ENCODE results near the gene CYP4F12.
"Not testable (repeated sequence)": the region's sequence is repeated elsewhere in the genome, so short reads cannot be mapped to it uniquely, and the experiment has no call there.

Gene CYP4F12

GRCh38 chr19:15650123-15650522, 22.8 kb upstream of the CYP4F12 start:
- DNase-seq (ENCODE audit: low read depth), result not testable (repeated sequence)

- no peak for DNase-seq (ENCODE audit: low read depth)
These were observed 21.1 kb upstream of the CYP4F12 start for GRCh38 chr19:15651791-15652190.

- DNase-seq (ENCODE audit: low read depth), result no peak
These were observed 20.2 kb upstream of the CYP4F12 start for GRCh38 chr19:15652559-15653278.

GRCh38 chr19:15656467-15656866, 16.4 kb upstream of the CYP4F12 start:
- DNase-seq (ENCODE audit: low read depth), result no peak

GRCh38 chr19:15663247-15663646, 9.6 kb upstream of the CYP4F12 start:
- DNase-seq (ENCODE audit: low read depth), result no peak

GRCh38 chr19:15666186-15666585, 6.7 kb upstream of the CYP4F12 start:
- no peak for DNase-seq (ENCODE audit: low read depth)

GRCh38 chr19:15666883-15667282, 6.0 kb upstream of the CYP4F12 start:
- no peak for DNase-seq (ENCODE audit: low read depth)

GRCh38 chr19:15669440-15669839, 3.4 kb upstream of the CYP4F12 start:
- DNase-seq (ENCODE audit: low read depth), result no peak

GRCh38 chr19:15669891-15670290, 3.0 kb upstream of the CYP4F12 start:
- DNase-seq (ENCODE audit: low read depth), result no peak

- no peak for DNase-seq (ENCODE audit: low read depth)
These were observed 1.6 kb upstream of the CYP4F12 start for GRCh38 chr19:15671237-15671821.

GRCh38 chr19:15671891-15672579, 852 bp upstream of the CYP4F12 start:
- no peak for DNase-seq (ENCODE audit: low read depth)

- DNase-seq (ENCODE audit: low read depth), result no peak
These were observed 328 bp downstream of the CYP4F12 start for GRCh38 chr19:15673176-15673654.

- DNase-seq (ENCODE audit: low read depth), result no peak
These were observed 2.7 kb downstream of the CYP4F12 start for GRCh38 chr19:15675560-15675959.

GRCh38 chr19:15679089-15679488, 6.2 kb downstream of the CYP4F12 start:
- no peak for DNase-seq (ENCODE audit: low read depth)

- not testable (repeated sequence) for DNase-seq (ENCODE audit: low read depth)
These were observed 7.0 kb downstream of the CYP4F12 start for GRCh38 chr19:15679865-15680264.

- DNase-seq (ENCODE audit: low read depth), result no peak
These were observed 7.8 kb downstream of the CYP4F12 start for GRCh38 chr19:15680478-15681322.

- no peak for DNase-seq (ENCODE audit: low read depth)
These were observed 10.5 kb downstream of the CYP4F12 start for GRCh38 chr19:15683411-15683810.

- DNase-seq (ENCODE audit: low read depth), result no peak
These were observed 11.9 kb downstream of the CYP4F12 start for GRCh38 chr19:15684828-15685227.

GRCh38 chr19:15696654-15697194, 23.8 kb downstream of the CYP4F12 start:
- DNase-seq (ENCODE audit: low read depth), result no peak

- no peak for DNase-seq (ENCODE audit: low read depth)
These were observed 29.1 kb downstream of the CYP4F12 start for GRCh38 chr19:15701757-15702533.

- no peak for DNase-seq (ENCODE audit: low read depth)
These were observed 29.6 kb downstream of the CYP4F12 start for GRCh38 chr19:15702534-15702930.
